Common myeloid progenitor, CD34-positive (primary cell): ENCODE results near the gene PCMT1.

ENCODE experiments used
- CTCF ChIA-PET: fragments of 350-600 bp; sonication (Branson Sonifier 250); formaldehyde crosslinking; loops from one replicate; lab custom pipeline; 2021; ENCODE audit warnings: antibody characterized with exemption; lab: Charles Lee
- POLR2A ChIA-PET: fragments of 350-600 bp; sonication (Branson Sonifier 250); formaldehyde crosslinking; loops from one replicate; lab custom pipeline; 2021; ENCODE audit warnings: antibody characterized with exemption; lab: Charles Lee
- DNase-seq, 3 donors: peaks; one replicate each; pipeline versions ENCODE4 v3.0.0 to v3.0.0-alpha.2; 2013
- H3K27ac ChIP-seq, 2 experiments: 1 replicate in 1 of 2; 2 replicates in 1 of 2; pipeline ENCODE4 v1.7.0; 2013; ENCODE audit warnings: inconsistent platforms in 2 of 2, low read length in 2 of 2, mild to moderate bottlenecking in 2 of 2, low read depth in 1 of 2, moderate library complexity in 1 of 2; ENCODE audit not compliant: severe bottlenecking in 2 of 2, insufficient read depth in 1 of 2, poor library complexity in 1 of 2
- H3K27me3 ChIP-seq, 5 experiments: replicated peaks in 2 of 5; 1 replicate in 3 of 5; 2 replicates in 2 of 5; pipeline versions ENCODE4 v1.6.1 to v1.7.0; 2013; ENCODE audit warnings: low read length in 4 of 5, mild to moderate bottlenecking in 2 of 5, moderate library complexity in 2 of 5, inconsistent platforms in 1 of 5; ENCODE audit not compliant: insufficient read depth in 5 of 5, control insufficient read depth in 4 of 5
- H3K36me3 ChIP-seq, 4 experiments: 1 replicate in 2 of 4; 2 replicates in 2 of 4; pipeline versions ENCODE4 v1.6.1 to v1.7.0; 2013; ENCODE audit warnings: low read length in 3 of 4, control low read depth in 1 of 4, mild to moderate bottlenecking in 1 of 4; ENCODE audit not compliant: control insufficient read depth in 4 of 4, insufficient read depth in 4 of 4
- H3K4me1 ChIP-seq, 4 experiments: 1 replicate in 3 of 4; 2 replicates in 1 of 4; pipeline versions ENCODE4 v1.6.1 to v1.7.1; 2013; ENCODE audit warnings: low read length in 3 of 4, mild to moderate bottlenecking in 3 of 4, control low read depth in 1 of 4, inconsistent platforms in 1 of 4, moderate library complexity in 1 of 4; ENCODE audit not compliant: control insufficient read depth in 4 of 4, insufficient read depth in 4 of 4; ENCODE audit errors: control extremely low read depth in 1 of 4
- H3K4me3 ChIP-seq, 7 experiments: 1 replicate in 4 of 7; 2 replicates in 3 of 7; pipeline versions ENCODE4 v1.5.1 to v1.7.0; 2013; ENCODE audit warnings: mild to moderate bottlenecking in 7 of 7, low read length in 6 of 7, moderate library complexity in 6 of 7, inconsistent platforms in 2 of 7, low read depth in 2 of 7, control low read depth in 1 of 7; ENCODE audit not compliant: insufficient read depth in 4 of 7, control insufficient read depth in 1 of 7; ENCODE audit errors: extremely low read depth in 1 of 7
- H3K9me3 ChIP-seq, 5 experiments: 1 replicate in 4 of 5; 2 replicates in 1 of 5; pipeline versions ENCODE4 v1.6.1 to v1.7.1; 2013; ENCODE audit warnings: low read length in 4 of 5, mild to moderate bottlenecking in 2 of 5, inconsistent platforms in 1 of 5, low read depth in 1 of 5, moderate library complexity in 1 of 5; ENCODE audit not compliant: control insufficient read depth in 4 of 5, insufficient read depth in 2 of 5; ENCODE audit errors: control extremely low read depth in 1 of 5
- WGBS: methylation state at CpG from one replicate; pipeline ENCODE4 v1.1.5; 2013; ENCODE audit not compliant: insufficient coverage; 5-methylcytosine and 5-hydroxymethylcytosine counted together

PCMT1 gene

GRCh38 chr6:149783551-149783950 is 34.0 kb downstream of the PCMT1 start:
- no peaks in the 10 kb centered on the region for H3K27me3 ChIP-seq
- DNase-seq = no peak
- no peak overlapping the region for H3K27ac ChIP-seq
- H3K4me3 ChIP-seq = no peak overlapping the region
- CTCF ChIA-PET = interaction anchor here (0.6 kb wide), 1 partner anchor 81 kb away, joined by 4 read pairs; no protein-coding TSS in a partner anchor
- H3K9me3 ChIP-seq = no peaks in the 10 kb centered on the region
- peaks cover 5 to 29% (median 22%) of the 10 kb centered on the region in 4 experiments for H3K36me3 ChIP-seq
- POLR2A ChIA-PET = interaction anchor here (0.6 kb wide), 1 partner anchor 14 kb away, joined by 3 read pairs; no protein-coding TSS in a partner anchor
- 100% methylated on average over 1 of the region's 3 CpGs for WGBS
- no peaks in the 10 kb centered on the region for H3K4me1 ChIP-seq

- Histone ChIP-seq H3K27ac (no peak overlapping the region), H3K4me3 (no peak overlapping the region), H3K36me3 (peaks cover under 1 to 15% (median 10%) of the 10 kb centered on the region in 4 experiments), H3K9me3 (no peaks in the 10 kb centered on the region), H3K27me3 (no peaks in the 10 kb centered on the region), H3K4me1 (peaks cover 0 to 17% (median 4%) of the 10 kb centered on the region in 4 experiments)
- 63% methylated on average over 3 of the region's 4 CpGs for WGBS
- POLR2A ChIA-PET = no interaction called here
- CTCF ChIA-PET = interaction anchor here (0.6 to 1.0 kb wide), 2 partner anchors 14 to 15 kb away, joined by 3 read pairs; no protein-coding TSS in a partner anchor
- peak in 2 of 3 donors; percentile 9 to 20 for DNase-seq
Observed at GRCh38 chr6:149806127-149806526, 56.6 kb downstream of the PCMT1 start.

- Histone ChIP-seq H3K27ac (no peak overlapping the region), H3K9me3 (no peaks in the 10 kb centered on the region), H3K36me3 (peaks cover 2 to 7% (median 6%) of the 10 kb centered on the region in 4 experiments), H3K4me3 (no peak overlapping the region), H3K27me3 (no peaks in the 10 kb centered on the region), H3K4me1 (peaks cover 0 to 17% (median 4%) of the 10 kb centered on the region in 4 experiments)
- ChIA-PET POLR2A (no interaction called here), CTCF (no interaction called here)
- peak in 2 of 3 donors; percentile 10 to 32 for DNase-seq
- 80% methylated on average over 1 of the region's 2 CpGs for WGBS
Observed at GRCh38 chr6:149809798-149810197, 60.3 kb downstream of the PCMT1 start.

GRCh38 chr6:149813351-149813750 is 63.8 kb downstream of the PCMT1 start:
- H3K4me3 ChIP-seq = no peak overlapping the region
- CTCF ChIA-PET = interaction anchor here (1.0 to 2.3 kb wide), 5 partner anchors 9 to 18 kb away, joined by 3 to 10 read pairs (median 6); no protein-coding TSS in a partner anchor
- H3K4me1 ChIP-seq = peaks cover 0 to 10% (median 4%) of the 10 kb centered on the region in 4 experiments
- DNase-seq = no peak
- POLR2A ChIA-PET = no interaction called here
- H3K27me3 ChIP-seq = no peaks in the 10 kb centered on the region
- 100% methylated on average over 3 of the region's 3 CpGs for WGBS
- no peak overlapping the region for H3K27ac ChIP-seq
- peaks cover 0 to 7% (median 5%) of the 10 kb centered on the region in 4 experiments for H3K36me3 ChIP-seq
- no peaks in the 10 kb centered on the region for H3K9me3 ChIP-seq

- no peaks in the 10 kb centered on the region for H3K4me1 ChIP-seq
- no peaks in the 10 kb centered on the region for H3K9me3 ChIP-seq
- no peaks in the 10 kb centered on the region for H3K27me3 ChIP-seq
- CTCF ChIA-PET = interaction anchor here (1.4 to 2.1 kb wide), 2 partner anchors 16 to 52 kb away, joined by 3 to 5 read pairs; no protein-coding TSS in a partner anchor
- POLR2A ChIA-PET = no interaction called here
- H3K4me3 ChIP-seq = no peak overlapping the region
- H3K27ac ChIP-seq = no peak overlapping the region
- DNase-seq = no peak
- WGBS = 95% methylated on average over 4 of the region's 4 CpGs
- peaks cover 0 to 7% (median 5%) of the 10 kb centered on the region in 4 experiments for H3K36me3 ChIP-seq
Observed at GRCh38 chr6:149815788-149816187, 66.2 kb downstream of the PCMT1 start.

- H3K36me3 ChIP-seq = no peaks in the 10 kb centered on the region
- ChIA-PET POLR2A (no interaction called here), CTCF (interaction anchor here (0.6 to 1.4 kb wide), 8 partner anchors 12 to 1245 kb away, joined by 3 to 4 read pairs (median 3); no protein-coding TSS in a partner anchor)
- H3K4me3 ChIP-seq = no peak overlapping the region
- H3K9me3 ChIP-seq = no peaks in the 10 kb centered on the region
- DNase-seq = no peak
- no peaks in the 10 kb centered on the region for H3K27me3 ChIP-seq
- H3K4me1 ChIP-seq = no peaks in the 10 kb centered on the region
- no peak overlapping the region for H3K27ac ChIP-seq
- 100% methylated on average over 4 of the region's 7 CpGs for WGBS
Observed at GRCh38 chr6:149820506-149820905, 71.0 kb downstream of the PCMT1 start.

- H3K36me3 ChIP-seq = no peaks in the 10 kb centered on the region
- H3K9me3 ChIP-seq = no peaks in the 10 kb centered on the region
- CTCF ChIA-PET = interaction anchor here (0.6 to 3.9 kb wide), 7 partner anchors 8 to 1246 kb away, joined by 3 to 14 read pairs (median 4); no protein-coding TSS in a partner anchor
- DNase-seq = no peak
- H3K27ac ChIP-seq = no peak overlapping the region
- no peaks in the 10 kb centered on the region for H3K4me1 ChIP-seq
- WGBS = 100% methylated on average over 1 of the region's 1 CpG
- POLR2A ChIA-PET = no interaction called here
- H3K4me3 ChIP-seq = no peak overlapping the region
- H3K27me3 ChIP-seq = no peaks in the 10 kb centered on the region
Observed at GRCh38 chr6:149821492-149821891, 72.0 kb downstream of the PCMT1 start.
